Suppressor macrophage treated with lipopolysaccharide for 1 hour (primary cell): ENCODE measurements around the gene SP4.

ENCODE experiments used
- DNase-seq, 3 donors: peaks; one replicate each; pipeline ENCODE4 v3.0.0-alpha.2; 2020 to 2022

The SP4 gene

GRCh38 chr7:21448974-21449373, 21.1 kb downstream of the SP4 start:
- no peak for DNase-seq

- no peak for DNase-seq
Measured at GRCh38 chr7:21450076-21450475, 22.2 kb downstream of the SP4 start.

- DNase-seq, result no peak
Measured at GRCh38 chr7:21450941-21451340, 23.1 kb downstream of the SP4 start.

GRCh38 chr7:21454182-21454581, 26.3 kb downstream of the SP4 start:
- no peak for DNase-seq

GRCh38 chr7:21454906-21455305, 27.0 kb downstream of the SP4 start:
- DNase-seq, result no peak

GRCh38 chr7:21461282-21461681, 33.4 kb downstream of the SP4 start:
- no peak for DNase-seq

- DNase-seq, result peak; percentile 26 to 36 (median 32)
Measured at GRCh38 chr7:21462081-21462480, 34.2 kb downstream of the SP4 start.

- peak; percentile 27 to 46 (median 37) for DNase-seq
Measured at GRCh38 chr7:21463524-21463923, 35.6 kb downstream of the SP4 start.

- no peak for DNase-seq
Measured at GRCh38 chr7:21468969-21469368, 41.1 kb downstream of the SP4 start.

- DNase-seq, result no peak
Measured at GRCh38 chr7:21469894-21470293, 42.0 kb downstream of the SP4 start.

- no peak for DNase-seq
Measured at GRCh38 chr7:21472029-21472428, 44.1 kb downstream of the SP4 start.

- no peak for DNase-seq
Measured at GRCh38 chr7:21476429-21476828, 48.5 kb downstream of the SP4 start.

- DNase-seq, result no peak
Measured at GRCh38 chr7:21480693-21481403, 53.0 kb downstream of the SP4 start.

GRCh38 chr7:21486511-21486910, 58.6 kb downstream of the SP4 start:
- peak in 1 of 3 donors; percentile 7 for DNase-seq

- DNase-seq, result no peak
Measured at GRCh38 chr7:21495731-21496130, 67.8 kb downstream of the SP4 start.

GRCh38 chr7:21497072-21497471, 69.2 kb downstream of the SP4 start:
- peak in 1 of 3 donors; percentile 5 for DNase-seq

- no peak for DNase-seq
Measured at GRCh38 chr7:21500117-21500832, 72.4 kb downstream of the SP4 start.

GRCh38 chr7:21504021-21504420, 76.1 kb downstream of the SP4 start:
- no peak for DNase-seq

GRCh38 chr7:21507627-21508343, 79.9 kb downstream of the SP4 start:
- peak; percentile 73 to 82 (median 79) for DNase-seq

GRCh38 chr7:21508538-21508937, 80.7 kb downstream of the SP4 start:
- no peak for DNase-seq

- DNase-seq, result no peak
Measured at GRCh38 chr7:21514062-21514461, 86.2 kb downstream of the SP4 start.

- no peak for DNase-seq
Measured at GRCh38 chr7:21524680-21525079, 96.8 kb downstream of the SP4 start.

- DNase-seq, result peak in 2 of 3 donors; percentile 22 to 35
Measured at GRCh38 chr7:21526007-21526406, 98.1 kb downstream of the SP4 start.

- no peak for DNase-seq
Measured at GRCh38 chr7:21526448-21526847, 98.6 kb downstream of the SP4 start.
